ENCODE measurements around the gene GFY.

Gene GFY

DNA sequence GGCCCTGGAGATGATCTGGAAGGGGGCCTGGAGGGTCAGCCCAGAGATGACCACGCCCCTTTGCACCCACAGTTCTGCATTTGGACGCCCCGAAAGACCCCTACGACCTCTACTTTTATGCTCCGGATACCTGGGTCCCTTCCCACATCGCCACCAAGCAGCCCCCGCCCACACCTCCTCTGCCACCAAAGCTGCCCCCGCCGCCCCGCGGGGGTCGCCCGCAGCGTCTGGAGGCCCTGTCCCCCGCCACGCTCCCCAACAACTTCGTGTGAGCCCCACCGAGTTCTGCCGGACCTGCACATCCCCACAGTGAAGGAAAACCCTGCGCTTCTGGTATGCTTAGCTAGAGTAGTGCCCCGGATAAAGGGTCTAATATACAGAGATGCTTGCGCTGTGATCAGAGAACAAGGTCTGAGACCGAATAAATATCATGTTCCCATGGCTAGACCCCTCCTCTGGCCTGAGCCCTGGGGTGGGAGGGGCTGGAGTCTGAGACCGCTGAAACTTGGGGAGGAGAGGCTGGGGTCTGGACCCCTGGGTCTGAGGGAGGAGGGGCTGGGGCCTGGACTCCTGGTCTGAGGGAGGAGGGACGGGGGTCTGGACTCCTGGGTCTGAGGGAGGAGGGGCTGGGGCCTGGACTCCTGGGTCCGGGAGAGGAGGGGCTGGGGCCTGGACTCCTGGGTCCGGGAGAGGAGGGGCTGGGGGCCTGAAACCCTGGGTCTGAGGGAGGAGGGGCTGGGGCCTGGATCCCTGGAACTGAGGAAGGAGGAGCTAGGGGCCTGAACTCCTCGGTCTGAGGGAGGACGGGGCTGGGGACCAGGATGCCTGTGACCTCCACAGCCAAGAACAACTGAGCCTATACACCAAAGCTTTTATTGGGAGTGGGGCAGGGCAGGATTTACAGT is 3.6 kb downstream of the GFY start:
- DNase-seq (ENCODE audit: low read depth), result no peak

DNA sequence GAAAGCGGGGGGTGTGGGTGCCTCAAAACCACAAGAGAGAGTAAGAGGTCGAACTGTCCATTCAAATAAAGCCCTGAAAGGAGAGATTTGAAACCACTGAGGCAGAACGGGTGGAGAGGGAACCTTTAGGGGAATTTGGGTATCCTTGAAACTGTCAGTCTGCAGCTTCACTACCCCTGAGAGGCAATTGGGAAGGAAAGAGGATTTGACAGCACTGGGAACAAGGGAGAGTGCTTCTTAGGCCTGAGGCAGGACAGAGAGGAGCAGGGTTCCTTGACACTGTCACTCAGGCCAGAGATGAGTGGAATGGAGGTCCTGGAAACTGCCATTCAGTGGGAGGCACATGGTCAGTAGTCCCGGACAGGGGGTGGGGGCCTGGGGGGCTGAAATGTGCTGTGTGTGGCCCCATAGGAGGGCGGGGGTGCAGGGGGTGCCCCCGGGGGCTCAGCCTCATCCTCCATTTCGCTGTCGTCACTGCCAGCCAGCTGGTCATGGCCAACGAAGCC is 5.0 kb downstream of the GFY start:
- no peak for DNase-seq (ENCODE audit: low read depth)

DNA sequence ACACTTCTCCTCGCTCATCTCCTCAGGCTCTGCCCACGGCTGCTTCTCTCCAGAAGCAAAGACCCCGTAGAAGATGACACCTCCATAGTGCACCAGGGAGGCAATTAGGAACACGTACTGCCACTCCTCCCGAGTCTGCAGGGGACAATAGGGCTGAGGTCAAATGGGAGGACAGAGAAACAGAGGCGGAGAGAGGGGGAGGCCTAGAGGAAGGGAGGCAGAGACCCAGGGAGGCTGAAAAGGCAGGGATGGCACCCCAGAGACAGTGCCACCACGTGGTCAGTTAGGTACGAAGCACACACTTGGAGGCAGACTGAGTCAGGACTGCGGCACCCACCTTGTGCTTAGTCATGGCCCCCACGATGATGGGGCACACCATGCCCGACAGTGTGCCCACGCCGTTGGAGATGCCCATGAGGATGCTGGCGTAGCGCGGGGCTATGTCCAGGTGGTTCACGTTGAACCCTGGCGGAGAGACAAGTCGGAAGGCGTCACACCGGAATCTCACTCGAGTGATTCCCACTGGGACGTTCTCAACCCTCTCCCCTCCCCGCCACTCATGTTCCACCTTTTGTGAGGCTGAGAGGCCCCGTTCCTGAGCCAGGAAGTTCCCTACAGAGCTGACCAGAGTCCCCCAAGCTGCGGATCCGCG is 5.6 kb downstream of the GFY start:
- no peak for DNase-seq (ENCODE audit: low read depth)

DNA sequence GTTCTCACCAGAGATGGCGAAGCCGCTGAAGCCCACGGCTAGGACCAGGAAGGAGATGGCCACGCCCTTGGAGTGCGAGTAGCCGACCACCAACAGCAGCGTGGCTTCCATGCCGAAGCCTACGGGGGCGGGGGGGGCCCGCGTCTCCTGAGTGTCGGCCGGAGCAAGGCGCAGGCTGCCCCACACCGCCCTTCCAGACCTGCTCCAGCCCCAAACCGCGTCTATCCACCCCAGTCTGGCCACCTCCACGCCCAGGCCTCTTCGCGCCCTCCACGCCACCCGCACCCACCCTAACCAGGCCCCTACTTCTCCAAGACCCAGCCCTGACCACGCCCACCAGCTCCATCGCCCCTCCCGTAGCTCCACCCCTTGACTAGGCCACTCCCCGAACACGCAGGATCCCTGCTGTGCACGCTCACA is 6.2 kb downstream of the GFY start:
- no peak for DNase-seq (ENCODE audit: low read depth)

DNA sequence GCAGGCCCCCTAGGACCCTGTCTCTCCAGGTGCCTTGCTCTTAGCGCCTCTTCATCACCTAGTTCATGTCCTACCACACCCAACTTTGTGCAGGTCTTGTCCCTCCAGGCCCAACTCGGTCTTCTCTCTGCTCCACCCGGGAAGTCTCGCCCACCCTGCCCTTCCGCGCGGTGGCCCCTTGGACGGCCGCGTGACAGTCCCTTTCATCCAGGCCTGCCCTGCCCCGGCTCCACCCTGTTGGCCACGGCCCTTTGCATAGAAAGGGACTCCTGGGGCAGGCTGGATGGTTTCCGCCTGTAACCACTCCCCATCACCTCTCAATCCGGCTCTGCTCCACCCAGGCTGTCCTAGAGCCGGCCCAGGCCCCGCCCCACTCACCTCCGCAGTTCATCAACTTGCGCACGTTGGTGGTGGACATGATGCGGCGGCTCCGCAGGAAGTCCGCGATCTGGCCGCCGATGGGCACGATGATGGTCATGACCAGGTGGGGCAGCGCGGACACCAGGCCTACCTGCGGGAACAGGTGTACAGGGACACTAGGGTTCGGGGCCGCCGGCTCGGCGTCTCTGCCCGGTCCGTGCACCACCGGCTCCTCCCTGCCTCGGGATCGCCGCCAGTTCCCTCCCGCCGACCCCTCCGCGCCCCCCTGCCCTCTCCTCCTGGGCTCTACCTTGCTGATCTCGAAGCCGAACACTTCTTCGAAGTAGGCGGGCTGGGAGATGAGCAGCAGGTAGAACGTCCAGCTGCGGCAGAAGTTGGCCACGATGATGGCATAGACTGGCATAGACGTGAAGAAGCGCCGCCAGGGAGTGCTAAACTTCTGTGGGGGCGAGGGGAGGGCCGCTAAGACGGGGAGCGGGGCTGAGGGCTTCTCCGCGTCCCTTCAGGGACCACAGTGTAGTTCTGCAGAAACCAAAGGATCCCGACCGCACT is 7.2 kb downstream of the GFY start:
- no peak for DNase-seq (ENCODE audit: low read depth)

DNA sequence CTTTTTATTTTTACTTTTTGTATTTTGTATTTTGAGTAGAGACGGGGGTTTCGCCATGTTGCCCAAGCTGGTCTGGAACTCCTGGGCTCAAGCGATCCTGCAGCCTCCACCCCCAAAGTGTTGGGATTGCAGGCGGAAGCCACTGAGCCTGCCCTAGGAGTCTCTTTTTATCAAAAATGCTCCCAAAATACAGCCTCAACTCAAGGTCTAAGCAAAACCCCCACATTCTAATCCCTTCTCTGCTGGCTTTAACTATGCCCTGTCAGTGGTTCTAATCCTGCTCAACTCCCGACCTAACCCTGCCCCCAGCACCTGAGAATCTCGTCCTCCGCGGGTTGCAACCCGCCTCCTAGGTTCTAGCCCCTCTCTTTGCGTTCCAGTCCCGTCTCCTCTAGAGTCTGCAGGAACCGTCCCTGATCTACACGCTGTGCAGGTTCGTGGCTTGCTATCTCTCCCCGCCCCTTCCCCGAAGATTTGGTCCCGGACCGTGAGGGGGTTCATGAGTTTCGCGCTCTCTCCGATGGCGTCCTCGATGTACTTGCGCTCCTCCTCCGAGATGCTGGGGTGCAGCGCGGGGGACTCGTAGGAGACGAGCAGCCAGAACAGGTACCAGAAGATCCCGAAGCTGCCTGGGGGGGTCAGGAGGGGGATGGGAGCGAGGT is 8.2 kb downstream of the GFY start:
- DNase-seq (ENCODE audit: low read depth), result no peak

DNA sequence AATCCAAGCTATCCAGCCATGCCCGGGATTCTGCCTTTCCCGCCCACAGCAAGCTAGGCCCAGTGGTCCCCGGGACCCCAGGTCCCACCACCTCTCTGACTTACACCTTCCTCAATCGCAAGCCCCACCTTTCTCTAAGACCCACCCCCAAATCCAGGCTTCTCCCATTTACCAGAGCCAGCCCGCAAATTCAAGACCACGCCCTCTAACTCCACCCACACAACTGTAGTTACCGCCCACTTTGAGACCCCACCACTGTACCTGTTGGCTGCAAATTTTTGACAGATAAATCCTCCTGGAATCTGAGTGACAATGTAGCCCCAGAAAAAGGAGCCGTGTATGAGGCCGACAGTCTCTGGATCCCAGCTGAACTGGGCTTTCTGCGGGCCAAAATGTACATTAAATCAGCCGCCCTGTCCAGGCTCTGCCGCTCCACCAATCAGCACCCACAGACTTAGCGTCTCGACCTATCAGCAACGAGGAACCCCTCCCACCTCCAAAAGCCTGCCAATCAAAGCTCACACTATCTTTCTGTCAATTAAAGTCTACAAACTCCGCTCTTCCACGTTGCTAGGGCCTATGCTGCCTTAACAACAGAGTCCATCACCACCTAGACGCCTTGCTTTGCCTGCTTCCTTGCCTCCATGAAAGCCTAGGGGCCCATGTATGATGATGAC is 9.9 kb downstream of the GFY start:
- DNase-seq (ENCODE audit: low read depth), result no peak

DNA sequence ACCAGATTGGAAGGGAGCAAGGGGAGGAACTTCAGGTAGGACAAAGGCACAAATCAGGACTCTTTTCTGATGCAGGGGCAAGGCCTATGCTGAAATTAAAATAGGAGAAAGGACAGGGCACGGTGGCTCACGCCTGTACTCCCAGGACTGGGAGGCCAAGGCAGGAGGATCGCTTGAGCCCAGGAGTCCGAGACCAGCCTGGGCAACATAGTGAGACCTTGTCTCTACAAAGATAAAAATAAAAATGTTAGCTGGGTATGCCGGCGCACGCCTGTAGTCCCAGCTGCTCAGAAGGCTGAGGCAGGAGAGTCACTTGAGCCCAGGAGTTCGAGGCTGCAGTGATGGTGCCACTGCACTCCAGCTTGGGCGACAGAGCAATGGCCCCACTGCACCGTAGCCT is 10.5 kb downstream of the GFY start:
- no peak for DNase-seq (ENCODE audit: low read depth)

DNA sequence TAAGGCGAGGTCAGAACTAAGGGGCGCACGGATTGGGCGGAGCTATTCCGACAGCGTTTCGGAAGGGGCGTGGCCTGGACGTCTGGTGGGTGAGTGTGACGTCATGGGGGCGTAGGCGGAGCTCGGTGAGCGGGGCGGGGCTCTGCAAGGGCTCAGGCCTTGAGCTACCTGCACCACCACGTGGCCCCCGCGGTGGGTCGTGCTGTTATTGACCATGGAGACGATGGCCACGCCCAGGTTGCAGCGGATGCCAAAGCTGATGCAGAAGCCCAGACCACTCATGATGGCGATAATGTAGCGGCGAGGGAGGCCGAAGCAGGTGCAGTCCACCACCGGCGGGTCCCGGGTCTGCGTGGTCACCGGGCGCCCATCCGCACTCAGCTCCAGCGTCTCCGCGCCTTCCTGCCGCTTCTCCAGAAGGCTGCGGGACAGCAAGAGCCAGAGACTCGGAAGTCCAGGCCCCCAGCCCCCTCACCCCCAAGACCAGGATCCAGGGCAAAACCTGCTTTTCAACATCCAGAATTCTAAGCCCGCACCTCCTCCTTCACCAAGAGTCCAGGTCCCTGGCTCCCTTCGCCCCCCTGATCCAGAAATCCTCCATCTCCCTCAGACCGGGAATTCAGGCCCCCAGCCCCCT is 11.3 kb downstream of the GFY start:
- no peak for DNase-seq (ENCODE audit: low read depth)

DNA sequence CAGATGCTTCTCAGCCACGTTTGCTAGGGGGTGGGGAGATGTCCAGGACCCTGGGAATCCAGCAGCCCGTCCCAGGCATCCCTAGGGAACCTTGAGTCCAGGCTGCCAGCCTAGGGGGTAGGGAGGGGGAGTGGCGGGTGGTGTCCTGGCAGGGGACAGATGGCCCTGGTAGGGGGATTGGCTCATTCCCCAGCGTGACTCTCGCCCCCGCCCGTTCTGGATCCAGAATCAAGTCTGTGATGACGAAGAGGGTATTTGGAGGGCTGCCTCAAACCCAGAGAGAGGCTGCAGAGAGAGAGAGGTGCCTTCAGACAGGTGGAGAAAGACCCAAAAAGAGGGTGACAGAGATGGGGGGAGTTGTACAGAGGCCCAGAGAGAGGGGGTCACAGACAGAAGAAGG is 12.0 kb downstream of the GFY start:
- no peak for DNase-seq (ENCODE audit: low read depth)

DNA sequence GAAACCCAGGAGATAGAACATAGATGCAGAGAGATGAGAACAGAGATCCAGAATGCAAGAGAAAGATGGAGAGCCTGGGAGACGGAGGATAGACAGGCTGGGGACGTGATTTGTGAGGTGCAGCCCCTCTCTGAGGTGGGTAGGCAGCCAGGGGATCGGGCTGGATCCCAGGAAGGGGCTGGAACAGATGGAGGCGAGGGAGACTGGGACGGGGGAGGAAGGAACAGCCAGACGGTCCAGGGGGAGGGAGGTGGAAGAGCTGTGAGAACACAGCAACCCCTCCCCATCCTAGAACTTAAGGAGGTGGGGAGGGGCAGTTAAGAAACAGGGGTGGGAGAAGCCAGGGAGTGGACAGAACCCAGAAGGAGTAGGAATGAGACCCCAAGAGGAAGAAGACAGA is 13.1 kb downstream of the GFY start:
- DNase-seq (ENCODE audit: low read depth), result no peak

DNA sequence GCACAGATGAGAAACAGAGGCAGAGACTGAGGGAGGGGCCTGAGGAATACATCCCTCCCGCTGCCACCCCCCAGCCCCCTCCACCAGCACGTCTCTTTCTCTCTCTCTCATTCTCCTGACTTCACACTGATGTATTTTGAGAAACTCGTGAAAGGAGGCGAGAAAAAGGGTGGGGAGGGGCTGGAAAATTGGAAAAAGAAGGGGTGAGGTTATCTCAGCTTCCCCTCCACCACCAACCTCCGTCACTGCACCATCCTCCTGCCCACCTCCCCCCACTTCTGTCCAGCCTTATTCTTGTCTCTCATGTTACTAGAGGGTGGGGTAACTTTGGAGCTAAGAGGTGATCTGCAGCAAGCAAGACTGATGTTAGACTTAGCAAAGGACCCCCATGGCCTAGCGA is 14.6 kb downstream of the GFY start:
- no peak for DNase-seq (ENCODE audit: low read depth)

DNA sequence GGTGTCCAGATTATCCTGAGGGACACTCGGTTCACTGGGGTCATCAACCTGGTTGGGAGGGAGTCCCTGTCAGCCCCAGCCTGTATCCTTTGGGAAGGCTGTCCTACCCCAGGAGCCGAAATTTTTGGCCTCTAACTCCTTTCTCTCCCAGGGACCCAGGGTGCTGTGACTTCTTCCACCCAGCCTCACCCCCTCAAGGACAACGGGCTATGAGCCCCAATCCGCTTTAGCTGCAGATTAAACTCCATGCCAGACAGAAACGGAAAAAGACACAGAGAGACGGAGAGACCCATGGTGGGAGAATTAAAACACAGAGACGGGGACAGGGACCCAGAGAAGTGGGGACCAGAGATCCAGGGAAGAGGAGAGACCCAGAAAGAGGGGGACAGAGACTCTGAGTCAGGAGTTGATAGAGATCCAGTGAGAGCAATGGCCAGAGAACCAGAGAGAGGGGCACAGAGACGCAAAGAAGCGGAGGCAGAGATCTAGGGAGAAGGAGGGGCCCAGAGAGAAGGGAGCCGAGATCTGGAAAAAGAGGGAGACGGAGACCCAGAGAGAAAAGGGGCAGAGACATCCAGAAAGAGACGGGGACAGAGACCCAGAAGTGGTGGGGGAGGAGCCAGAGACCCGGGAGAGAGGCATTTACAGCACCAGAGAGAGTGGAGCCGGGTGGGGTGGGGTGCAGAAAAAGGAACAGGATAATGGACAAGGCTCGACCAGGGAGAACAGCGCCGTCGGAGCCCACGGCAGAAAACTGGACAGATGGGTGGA is 15.4 kb downstream of the GFY start:
- DNase-seq (ENCODE audit: low read depth), result no peak

DNA sequence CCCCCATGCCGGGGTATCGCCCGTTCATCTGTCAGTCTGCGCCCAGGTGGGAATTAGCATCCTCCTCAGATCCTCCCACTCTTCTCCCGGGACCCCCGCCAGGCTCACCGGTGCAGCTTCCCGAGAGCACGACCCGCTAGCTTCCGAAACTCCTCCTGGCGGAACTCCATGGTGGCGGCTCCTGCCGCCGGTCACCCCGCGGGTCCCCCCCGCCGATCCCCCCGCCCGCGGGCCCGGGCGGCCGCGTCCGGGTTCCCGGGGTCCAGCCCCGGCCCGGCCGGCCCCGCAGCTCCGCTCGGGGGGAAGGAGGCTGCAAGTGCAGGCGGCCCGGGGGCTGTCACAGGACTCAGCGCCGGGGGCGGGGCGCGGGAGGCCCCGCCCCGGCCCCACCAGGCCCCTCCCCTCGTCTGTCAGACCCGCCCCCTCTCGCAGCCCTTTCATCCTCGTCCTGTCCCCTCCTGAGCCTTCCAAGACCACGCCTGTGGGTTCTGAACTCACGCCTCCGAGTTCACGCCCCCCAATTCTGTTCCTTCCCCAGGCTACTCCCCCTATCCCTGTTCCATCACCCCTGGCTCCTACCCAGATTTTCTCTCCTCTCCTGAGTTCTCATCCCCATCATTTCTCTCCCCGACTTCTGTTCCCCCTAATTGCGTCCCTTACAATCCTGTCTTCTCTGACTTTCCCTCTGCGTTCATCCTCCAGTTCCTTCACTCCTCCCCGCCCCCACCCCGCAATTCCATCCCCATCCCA is 16.2 kb downstream of the GFY start, which contains the start of gene SLC17A7:
Gene SLC17A7, minus strand, starts transcription at position 318 of the 750 bp plus-strand sequence. Its CDS starts 148 bp downstream, at position 170.
- DNase-seq (ENCODE audit: low read depth), result no peak

DNA sequence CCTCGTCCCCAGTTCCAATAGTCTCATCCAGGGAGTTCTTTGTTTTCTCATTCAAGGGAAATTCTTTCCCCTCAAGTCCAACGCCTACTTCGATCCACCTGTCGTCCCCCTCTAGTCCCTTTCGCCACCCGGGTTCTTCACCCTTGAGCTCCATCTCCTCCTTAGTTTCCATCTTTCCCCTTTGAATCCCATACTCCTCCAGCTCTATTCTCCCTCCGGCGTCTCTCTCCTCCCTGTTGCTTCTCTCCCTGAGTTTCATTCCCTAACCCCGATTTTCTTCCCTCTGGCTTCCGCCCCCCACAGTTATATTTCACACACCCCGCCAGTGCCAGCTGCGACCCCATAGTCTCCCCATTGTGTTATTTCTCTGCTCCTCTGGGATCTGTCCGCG is 16.8 kb downstream of the GFY start:
- no peak for DNase-seq (ENCODE audit: low read depth)

DNA sequence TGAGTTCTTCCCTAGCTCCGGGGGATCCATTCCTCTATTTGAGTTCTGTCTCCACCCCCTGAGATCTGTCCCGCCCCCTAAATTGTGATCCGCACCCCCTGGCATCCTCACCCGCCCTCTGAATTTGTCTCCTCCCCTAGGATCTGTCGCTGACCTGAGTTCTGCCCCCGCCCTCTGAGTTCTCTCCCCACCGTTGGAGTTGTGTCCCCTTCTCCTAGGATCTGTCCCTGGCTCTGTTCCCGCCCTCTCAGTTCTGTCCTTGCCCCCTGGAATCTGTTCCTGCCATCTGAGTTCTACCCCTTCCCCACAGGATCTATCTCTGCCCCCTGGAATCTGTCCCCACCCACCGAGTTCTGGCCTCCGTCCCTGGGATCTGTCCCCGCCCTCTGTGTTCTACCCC is 17.2 kb downstream of the GFY start:
- no peak for DNase-seq (ENCODE audit: low read depth)

DNA sequence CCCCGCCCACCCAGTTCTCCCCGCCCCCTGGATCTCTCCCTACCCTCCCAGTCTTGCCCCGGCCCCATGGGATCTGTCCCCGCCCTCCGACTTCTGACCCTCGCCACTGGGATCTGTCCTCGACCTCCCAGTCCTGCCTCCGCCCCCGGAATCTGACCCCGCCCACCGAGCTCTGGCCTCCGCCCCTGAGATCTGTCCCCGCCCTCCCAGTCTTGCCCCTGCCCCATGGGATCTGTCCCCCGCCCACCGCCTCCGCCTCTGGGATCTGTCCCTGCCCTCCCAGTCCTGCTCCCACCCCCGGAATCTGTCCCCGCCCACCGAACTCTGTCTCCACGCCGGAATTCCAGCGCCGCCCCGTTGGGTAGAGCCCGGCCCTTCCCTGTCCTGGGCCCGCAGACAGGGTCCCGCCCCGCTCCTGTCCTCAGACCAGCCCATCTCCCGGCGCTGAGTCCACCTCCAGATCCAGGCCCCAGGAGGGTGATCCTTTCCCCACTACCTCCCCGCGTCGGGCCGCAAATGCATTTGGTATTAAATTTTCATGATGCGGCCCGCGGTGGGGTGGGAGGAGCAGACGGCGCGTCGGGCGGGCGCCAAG is 17.7 kb downstream of the GFY start:
- DNase-seq (ENCODE audit: low read depth), result peak; percentile 37

DNA sequence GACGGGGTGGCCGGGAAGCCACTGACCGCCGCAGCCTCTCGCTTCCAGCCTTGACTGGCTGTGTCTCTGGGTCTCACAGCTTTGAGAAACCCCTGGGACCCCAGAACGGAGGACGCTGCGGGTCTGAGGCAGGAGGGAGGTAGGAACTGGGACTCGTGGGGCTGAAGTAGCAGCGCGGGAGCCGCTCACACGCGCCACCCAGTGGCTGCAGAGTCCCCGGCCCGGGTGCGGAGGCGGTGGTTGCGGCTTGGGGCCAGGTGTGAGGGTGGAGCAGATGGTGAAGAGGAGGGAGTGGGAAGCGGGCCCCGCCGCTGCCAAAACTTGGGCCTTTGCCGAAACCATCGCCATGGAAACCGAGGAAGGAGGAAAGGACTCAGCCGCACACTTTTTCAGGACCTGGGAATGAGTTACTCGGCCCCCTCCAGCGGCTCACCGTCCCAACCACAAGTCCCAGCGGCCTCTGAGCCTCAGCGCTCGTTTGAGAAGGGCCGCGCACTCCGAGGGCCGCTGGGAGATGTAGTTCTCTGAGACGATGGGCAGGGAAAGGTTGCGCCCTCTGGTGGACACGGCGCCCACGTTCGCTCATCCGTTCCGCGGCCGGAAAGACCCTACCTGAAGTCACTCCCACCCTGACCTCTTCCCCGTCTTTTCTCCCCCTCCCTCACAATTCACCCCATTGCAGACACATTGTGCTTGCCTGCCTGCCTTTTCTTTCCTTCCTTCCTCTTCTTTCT is 18.3 kb downstream of the GFY start:
- DNase-seq (ENCODE audit: low read depth), result peak; percentile 89
